ENCODE results near the gene CMPK1.
"Not testable (repeated sequence)": the region's sequence is repeated elsewhere in the genome, so short reads cannot be mapped to it uniquely, and the experiment has no call there.

The CMPK1 gene

GRCh38 chr1:47330212-47330611 lies 3.4 kb upstream of the CMPK1 start:
- Mint-ChIP-seq H3K4me3 (no peak overlapping the region), H3K9me3 (no peaks in the 10 kb centered on the region), H3K4me1 (ENCODE audit: low read depth) (peaks cover 3% of the 10 kb centered on the region), H3K27ac (no peak overlapping the region), H3K36me3 (ENCODE audit: low read depth) (peaks cover 5% of the 10 kb centered on the region), H3K27me3 (ENCODE audit: low read depth) (no peaks in the 10 kb centered on the region)

- Mint-ChIP-seq H3K9me3 (no peaks in the 10 kb centered on the region), H3K36me3 (ENCODE audit: low read depth) (peaks cover 5% of the 10 kb centered on the region), H3K27ac (no peak overlapping the region), H3K27me3 (ENCODE audit: low read depth) (no peaks in the 10 kb centered on the region), H3K4me1 (ENCODE audit: low read depth) (peaks cover 9% of the 10 kb centered on the region), H3K4me3 (no peak overlapping the region)
Observed at GRCh38 chr1:47331875-47332274, 1.7 kb upstream of the CMPK1 start.

- Mint-ChIP-seq H3K27ac (no peak overlapping the region), H3K4me1 (ENCODE audit: low read depth) (peaks cover 9% of the 10 kb centered on the region), H3K9me3 (no peaks in the 10 kb centered on the region), H3K27me3 (ENCODE audit: low read depth) (no peaks in the 10 kb centered on the region), H3K4me3 (no peak overlapping the region), H3K36me3 (ENCODE audit: low read depth) (peaks cover 5% of the 10 kb centered on the region)
Observed at GRCh38 chr1:47332779-47333577, 612 bp upstream of the CMPK1 start.

- peak overlapping the region; percentile 95 for H3K27ac Mint-ChIP-seq
- H3K4me3 Mint-ChIP-seq: peak overlapping the region; percentile 91
- no peaks in the 10 kb centered on the region for H3K9me3 Mint-ChIP-seq
- H3K4me1 Mint-ChIP-seq (ENCODE audit: low read depth): peaks cover 12% of the 10 kb centered on the region
- H3K27me3 Mint-ChIP-seq (ENCODE audit: low read depth): no peaks in the 10 kb centered on the region
- peaks cover 4% of the 10 kb centered on the region for H3K36me3 Mint-ChIP-seq (ENCODE audit: low read depth)
Observed at GRCh38 chr1:47333922-47334764, 553 bp downstream of the CMPK1 start.

GRCh38 chr1:47334765-47335435 lies 1.3 kb downstream of the CMPK1 start:
- H3K27me3 Mint-ChIP-seq (ENCODE audit: low read depth): no peaks in the 10 kb centered on the region
- H3K4me3 Mint-ChIP-seq: peak overlapping the region; percentile 91
- H3K27ac Mint-ChIP-seq: peak overlapping the region; percentile 95
- no peaks in the 10 kb centered on the region for H3K9me3 Mint-ChIP-seq
- H3K4me1 Mint-ChIP-seq (ENCODE audit: low read depth): peaks cover 15% of the 10 kb centered on the region
- peaks cover 4% of the 10 kb centered on the region for H3K36me3 Mint-ChIP-seq (ENCODE audit: low read depth)

- no peaks in the 10 kb centered on the region for H3K27me3 Mint-ChIP-seq (ENCODE audit: low read depth)
- peaks cover 21% of the 10 kb centered on the region for H3K4me1 Mint-ChIP-seq (ENCODE audit: low read depth)
- no peak overlapping the region for H3K4me3 Mint-ChIP-seq
- peaks cover 4% of the 10 kb centered on the region for H3K36me3 Mint-ChIP-seq (ENCODE audit: low read depth)
- H3K27ac Mint-ChIP-seq: no peak overlapping the region
- no peaks in the 10 kb centered on the region for H3K9me3 Mint-ChIP-seq
Observed at GRCh38 chr1:47337350-47337749, 3.8 kb downstream of the CMPK1 start.

GRCh38 chr1:47338249-47339077 lies 4.9 kb downstream of the CMPK1 start:
- no peak overlapping the region for H3K4me3 Mint-ChIP-seq
- H3K9me3 Mint-ChIP-seq: no peaks in the 10 kb centered on the region
- peaks cover 4% of the 10 kb centered on the region for H3K36me3 Mint-ChIP-seq (ENCODE audit: low read depth)
- H3K4me1 Mint-ChIP-seq (ENCODE audit: low read depth): peaks cover 21% of the 10 kb centered on the region
- H3K27ac Mint-ChIP-seq: no peak overlapping the region
- H3K27me3 Mint-ChIP-seq (ENCODE audit: low read depth): no peaks in the 10 kb centered on the region

- H3K27me3 Mint-ChIP-seq (ENCODE audit: low read depth): no peaks in the 10 kb centered on the region
- H3K4me3 Mint-ChIP-seq: no peak overlapping the region
- peaks cover 18% of the 10 kb centered on the region for H3K4me1 Mint-ChIP-seq (ENCODE audit: low read depth)
- no peaks in the 10 kb centered on the region for H3K9me3 Mint-ChIP-seq
- H3K27ac Mint-ChIP-seq: no peak overlapping the region
- peaks cover 2% of the 10 kb centered on the region for H3K36me3 Mint-ChIP-seq (ENCODE audit: low read depth)
Observed at GRCh38 chr1:47340227-47340626, 6.6 kb downstream of the CMPK1 start.

GRCh38 chr1:47346979-47347378 lies 13.4 kb downstream of the CMPK1 start:
- H3K27me3 Mint-ChIP-seq (ENCODE audit: low read depth); H3K27ac Mint-ChIP-seq; H3K4me3 Mint-ChIP-seq; H3K9me3 Mint-ChIP-seq; H3K36me3 Mint-ChIP-seq (ENCODE audit: low read depth); H3K4me1 Mint-ChIP-seq (ENCODE audit: low read depth): not testable (repeated sequence)

GRCh38 chr1:47347735-47348134 lies 14.1 kb downstream of the CMPK1 start:
- Mint-ChIP-seq H3K27ac (no peak overlapping the region), H3K36me3 (ENCODE audit: low read depth) (peaks cover 7% of the 10 kb centered on the region), H3K9me3 (no peaks in the 10 kb centered on the region), H3K4me1 (ENCODE audit: low read depth) (peaks cover 5% of the 10 kb centered on the region), H3K27me3 (ENCODE audit: low read depth) (no peaks in the 10 kb centered on the region), H3K4me3 (no peak overlapping the region)

GRCh38 chr1:47348246-47348645 lies 14.7 kb downstream of the CMPK1 start:
- H3K27me3 Mint-ChIP-seq (ENCODE audit: low read depth): no peaks in the 10 kb centered on the region
- H3K36me3 Mint-ChIP-seq (ENCODE audit: low read depth): peaks cover 7% of the 10 kb centered on the region
- no peak overlapping the region for H3K27ac Mint-ChIP-seq
- H3K4me3 Mint-ChIP-seq: no peak overlapping the region
- peaks cover 5% of the 10 kb centered on the region for H3K4me1 Mint-ChIP-seq (ENCODE audit: low read depth)
- no peaks in the 10 kb centered on the region for H3K9me3 Mint-ChIP-seq

GRCh38 chr1:47351305-47351704 lies 17.7 kb downstream of the CMPK1 start:
- H3K27me3 Mint-ChIP-seq (ENCODE audit: low read depth): no peaks in the 10 kb centered on the region
- peak overlapping the region; percentile 81 for H3K27ac Mint-ChIP-seq
- no peaks in the 10 kb centered on the region for H3K9me3 Mint-ChIP-seq
- peaks cover 7% of the 10 kb centered on the region for H3K36me3 Mint-ChIP-seq (ENCODE audit: low read depth)
- no peak overlapping the region for H3K4me3 Mint-ChIP-seq
- H3K4me1 Mint-ChIP-seq (ENCODE audit: low read depth): peaks cover 7% of the 10 kb centered on the region

GRCh38 chr1:47361380-47361779 lies 27.8 kb downstream of the CMPK1 start:
- H3K36me3 Mint-ChIP-seq (ENCODE audit: low read depth): no peaks in the 10 kb centered on the region
- H3K4me3 Mint-ChIP-seq: no peak overlapping the region
- no peaks in the 10 kb centered on the region for H3K27me3 Mint-ChIP-seq (ENCODE audit: low read depth)
- no peaks in the 10 kb centered on the region for H3K9me3 Mint-ChIP-seq
- no peak overlapping the region for H3K27ac Mint-ChIP-seq
- H3K4me1 Mint-ChIP-seq (ENCODE audit: low read depth): peaks cover 3% of the 10 kb centered on the region

GRCh38 chr1:47362828-47363227 lies 29.2 kb downstream of the CMPK1 start:
- Mint-ChIP-seq H3K4me1 (ENCODE audit: low read depth) (peaks cover 3% of the 10 kb centered on the region), H3K4me3 (no peak overlapping the region), H3K27ac (no peak overlapping the region), H3K36me3 (ENCODE audit: low read depth) (no peaks in the 10 kb centered on the region), H3K9me3 (no peaks in the 10 kb centered on the region), H3K27me3 (ENCODE audit: low read depth) (no peaks in the 10 kb centered on the region)

Measured in T-helper 1 cell treated with Interleukin-12 subunit alpha and Interleukin-12 subunit beta and Interleukin-4 antibody, amounts not matched to agents 30 μg/mL and 1 μg/mL, for 36 hours (primary cell).